ENCODE measurements around the gene RBKS.

GRCh38 chr2:27904405-27904665 is 14.1 kb upstream of the RBKS start:
- TF ChIP-seq CTCF (conservative IDR thresholded peaks at IDR 0.05 in 1 of 2, IDR thresholded peaks at IDR 0.05 in 1 of 2; ENCODE audit: extremely low read depth in 1 of 2, insufficient read depth in 1 of 2, low read depth in 1 of 2, low read length in 2 of 2) (no peak), EZH2 (IDR thresholded peaks at IDR 0.05; ENCODE audit: borderline replicate concordance, low read length) (no peak)

Data from mammary epithelial cell (primary cell).